Measurements from ENCODE around the gene NF1. TPM values are rescaled to one million over a fixed set of nuclear protein-coding genes. Genes with fewer than 3 reads are reported as not detected.

The NF1 gene
- total RNA-seq, 1 experiment from 2014 or later: 62.4 TPM

- peaks cover 77% of the 10 kb centered on the region for H3K36me3 Mint-ChIP-seq (ENCODE audit: insufficient read depth, unreplicated experiment)
- BruUV-seq (replicated peaks): no TSS peak
- no peaks in the 10 kb centered on the region for H3K27me3 Mint-ChIP-seq (ENCODE audit: insufficient read depth, unreplicated experiment)
- no peak overlapping the region for H3K4me3 Mint-ChIP-seq (ENCODE audit: unreplicated experiment)
- H3K4me1 Mint-ChIP-seq (ENCODE audit: low read depth, unreplicated experiment): no peaks in the 10 kb centered on the region
- intact Hi-C loops (cut with micrococcal nuclease; ENCODE audit: unreplicated experiment): loop anchor here (10.0 kb wide), 1 partner anchor 138 kb away; no protein-coding TSS in a partner anchor
- no peak overlapping the region for H3K27ac Mint-ChIP-seq (ENCODE audit: unreplicated experiment)
- Histone ChIP-seq H3K36me3 (ENCODE audit: control insufficient read depth, insufficient read depth, low read length) (no peaks in the 10 kb centered on the region), H3K4me3 (ENCODE audit: low read depth, low read length) (no peak overlapping the region), H3K4me1 (no peaks in the 10 kb centered on the region), H3K9me3 (no peaks in the 10 kb centered on the region), H3K27me3 (replicated peaks; ENCODE audit: control insufficient read depth, insufficient read depth, low read length) (no peaks in the 10 kb centered on the region)
- no peak for DNase-seq
- CTCF ChIA-PET: no interaction called here
- no peak for TF ChIP-seq CTCF (IDR thresholded peaks at IDR 0.05; ENCODE audit: insufficient read depth in 1 of 2, low read depth in 1 of 2, low read length in 1 of 2, severe bottlenecking in 1 of 2, unreplicated experiment in 1 of 2)
- no peaks in the 10 kb centered on the region for H3K9me3 Mint-ChIP-seq (ENCODE audit: unreplicated experiment)
- POLR2A ChIA-PET: no interaction called here
Measured at GRCh38 chr17:31236712-31237111, 141.9 kb downstream of the NF1 start.

GRCh38 chr17:31241116-31241515 is 146.3 kb downstream of the NF1 start:
- TF ChIP-seq CTCF (IDR thresholded peaks at IDR 0.05; ENCODE audit: insufficient read depth in 1 of 2, low read depth in 1 of 2, low read length in 1 of 2, severe bottlenecking in 1 of 2, unreplicated experiment in 1 of 2): no peak
- Mint-ChIP-seq H3K27me3 (ENCODE audit: insufficient read depth, unreplicated experiment) (no peaks in the 10 kb centered on the region), H3K27ac (ENCODE audit: unreplicated experiment) (no peak overlapping the region), H3K36me3 (ENCODE audit: insufficient read depth, unreplicated experiment) (peaks cover 71% of the 10 kb centered on the region), H3K4me1 (ENCODE audit: low read depth, unreplicated experiment) (no peaks in the 10 kb centered on the region), H3K4me3 (ENCODE audit: unreplicated experiment) (no peak overlapping the region), H3K9me3 (ENCODE audit: unreplicated experiment) (no peaks in the 10 kb centered on the region)
- ChIA-PET POLR2A (no interaction called here), CTCF (no interaction called here)
- H3K27me3 ChIP-seq (replicated peaks; ENCODE audit: control insufficient read depth, insufficient read depth, low read length): no peaks in the 10 kb centered on the region
- H3K36me3 ChIP-seq (ENCODE audit: control insufficient read depth, insufficient read depth, low read length): peaks cover 1% of the 10 kb centered on the region; the same call in 1 of the 2 replicates
- no peaks in the 10 kb centered on the region for H3K9me3 ChIP-seq
- no TSS peak for BruUV-seq (replicated peaks)
- no peak overlapping the region for H3K4me3 ChIP-seq (ENCODE audit: low read depth, low read length)
- no peak for DNase-seq
- no peaks in the 10 kb centered on the region for H3K4me1 ChIP-seq
- intact Hi-C loops (cut with micrococcal nuclease; ENCODE audit: unreplicated experiment): no loop called here

- no peak for DNase-seq
- no peak overlapping the region for H3K4me3 ChIP-seq (ENCODE audit: low read depth, low read length)
- no peak for TF ChIP-seq CTCF (IDR thresholded peaks at IDR 0.05; ENCODE audit: insufficient read depth in 1 of 2, low read depth in 1 of 2, low read length in 1 of 2, severe bottlenecking in 1 of 2, unreplicated experiment in 1 of 2)
- Mint-ChIP-seq H3K27ac (ENCODE audit: unreplicated experiment) (no peak overlapping the region), H3K4me1 (ENCODE audit: low read depth, unreplicated experiment) (peaks cover 7% of the 10 kb centered on the region), H3K9me3 (ENCODE audit: unreplicated experiment) (no peaks in the 10 kb centered on the region), H3K36me3 (ENCODE audit: insufficient read depth, unreplicated experiment) (peaks cover 37% of the 10 kb centered on the region), H3K4me3 (ENCODE audit: unreplicated experiment) (no peak overlapping the region), H3K27me3 (ENCODE audit: insufficient read depth, unreplicated experiment) (no peaks in the 10 kb centered on the region)
- H3K4me1 ChIP-seq: no peaks in the 10 kb centered on the region
- intact Hi-C loops (cut with micrococcal nuclease; ENCODE audit: unreplicated experiment): no loop called here
- ChIA-PET CTCF (no interaction called here), POLR2A (no interaction called here)
- H3K9me3 ChIP-seq: no peaks in the 10 kb centered on the region
- BruUV-seq (replicated peaks): no TSS peak
- peaks cover 1% of the 10 kb centered on the region; the same call in 1 of the 2 replicates for H3K36me3 ChIP-seq (ENCODE audit: control insufficient read depth, insufficient read depth, low read length)
- no peaks in the 10 kb centered on the region for H3K27me3 ChIP-seq (replicated peaks; ENCODE audit: control insufficient read depth, insufficient read depth, low read length)
Measured at GRCh38 chr17:31248986-31249834, 154.4 kb downstream of the NF1 start.

Measured in Caco-2 (cell line).